Lower leg skin (tissue), 4 donors: ENCODE data around the gene CHST15. TPM values are rescaled to one million over a fixed set of nuclear protein-coding genes. Genes with fewer than 3 reads are reported as not detected.

Experiments
- DNase-seq, 2 donors: peaks; one replicate each; pipeline ENCODE4 v3.0.0-alpha.2; 2019; ENCODE audit warnings: low spot score in 2 of 2
- H3K4me3 ChIP-seq: fragments of 200-600 bp; sonication (generic); 2 replicates; pipeline ENCODE4 v1.5.1; 2017; ENCODE audit warnings: mild to moderate bottlenecking, low read depth; ENCODE audit not compliant: poor library complexity, severe bottlenecking
- CTCF ChIP-seq, 3 donors: fragments of 450-650 bp; IDR thresholded peaks; one replicate each; pipeline ENCODE4 v1.5.1; 2016; ENCODE audit warnings: antibody characterized with exemption in 3 of 3, mild to moderate bottlenecking in 3 of 3, moderate library complexity in 2 of 3
- POLR2A ChIP-seq, 2 donors: fragments of 450-650 bp; IDR thresholded peaks; one replicate each; pipeline ENCODE4 v1.6.1; 2016 to 2017; ENCODE audit warnings: antibody characterized with exemption in 2 of 2, mild to moderate bottlenecking in 1 of 2, moderate library complexity in 1 of 2
- WGBS, 2 donors: methylation state at CpG; one replicate each; pipeline ENCODE4 v1.1.5; 2018; 5-methylcytosine and 5-hydroxymethylcytosine counted together
- intact Hi-C: fragments of 100-400 bp; cut with DNase I; formaldehyde crosslinking; loops from one replicate; pipeline ENCODE4 v1.15.0; 2023; ENCODE audit warnings: low total_unique reads
- total RNA-seq, 4 donors: library from RNA; depleted of rRNA; stranded (reverse); fragments of >200 nt; gene quantifications; one replicate each; pipeline ENCODE4 v1.1.0, GENCODE V29; 2016

CHST15 gene
- total RNA-seq, 4 donors from 2014 or later: 17.6 to 29.8 (median 19.4) TPM

- no peak for DNase-seq
- no peak overlapping the region for H3K4me3 ChIP-seq
- no peak for TF ChIP-seq POLR2A (IDR thresholded peaks at IDR 0.05)
- no peak for TF ChIP-seq CTCF (IDR thresholded peaks at IDR 0.05)
- 60 to 61% methylated on average over 12 of the region's 12 CpGs for WGBS, 2 donors
- intact Hi-C loops: no loop called here
Observed at GRCh38 chr10:124043310-124044142, 49.9 kb downstream of the CHST15 start.

GRCh38 chr10:124042656-124043309 lies 50.6 kb downstream of the CHST15 start:
- DNase-seq: no peak
- TF ChIP-seq POLR2A (IDR thresholded peaks at IDR 0.05) (no peak), CTCF (IDR thresholded peaks at IDR 0.05) (no peak)
- WGBS, 2 donors: 62 to 71% methylated on average over 8 of the region's 8 CpGs
- H3K4me3 ChIP-seq: no peak overlapping the region
- intact Hi-C loops: no loop called here

GRCh38 chr10:124041675-124042445 lies 51.5 kb downstream of the CHST15 start:
- no peak overlapping the region for H3K4me3 ChIP-seq
- no peak for DNase-seq
- no peak for TF ChIP-seq POLR2A (IDR thresholded peaks at IDR 0.05)
- TF ChIP-seq CTCF (IDR thresholded peaks at IDR 0.05): no peak
- WGBS, 2 donors: 86 to 90% methylated on average over 11 of the region's 11 CpGs
- intact Hi-C loops: no loop called here

- no peak for TF ChIP-seq CTCF (IDR thresholded peaks at IDR 0.05)
- TF ChIP-seq POLR2A (IDR thresholded peaks at IDR 0.05): no peak
- intact Hi-C loops: no loop called here
- 79 to 81% methylated on average over 7 of the region's 7 CpGs for WGBS, 2 donors
- no peak for DNase-seq
- H3K4me3 ChIP-seq: no peak overlapping the region
Observed at GRCh38 chr10:124040451-124041188, 52.8 kb downstream of the CHST15 start.

GRCh38 chr10:124039483-124040013 lies 53.9 kb downstream of the CHST15 start:
- DNase-seq: no peak
- no peak for TF ChIP-seq POLR2A (IDR thresholded peaks at IDR 0.05)
- no peak for TF ChIP-seq CTCF (IDR thresholded peaks at IDR 0.05)
- H3K4me3 ChIP-seq: no peak overlapping the region
- 40 to 52% methylated on average over 11 of the region's 11 CpGs for WGBS, 2 donors
- intact Hi-C loops: no loop called here
